ENCODE results near the gene MAPK11. TPM values are rescaled to one million over a fixed set of nuclear protein-coding genes. Genes with fewer than 3 reads are reported as not detected.

MAPK11 gene
- total and polyA plus RNA-seq, 5 experiments from 2014 or later: 0.13 to 1.2 (median 0.24) TPM

GRCh38 chr22:50219800-50220602, 50.2 kb downstream of the MAPK11 start:
- POLR2A ChIA-PET: interaction anchor here (0.9 kb wide), 1 partner anchor 30 kb away, joined by 4 read pairs; no protein-coding TSS in a partner anchor
- H3K27ac Mint-ChIP-seq: peak overlapping the region in 2 of 10 donors; percentile 79 to 84
- ATAC-seq (no peak), DNase-seq (no peak)
- no peaks in the 10 kb centered on the region for H3K9me3 Mint-ChIP-seq
- H3K4me3 Mint-ChIP-seq: no peak overlapping the region
- H3K4me1 Mint-ChIP-seq: peaks cover 0 to 7% (median 2%) of the 10 kb centered on the region in 4 donors
- no peaks in the 10 kb centered on the region for H3K27me3 Mint-ChIP-seq
- H3K36me3 Mint-ChIP-seq: peaks cover 0 to 43% (median 15%) of the 10 kb centered on the region in 3 donors

GRCh38 chr22:50218996-50219727, 51.0 kb downstream of the MAPK11 start:
- Mint-ChIP-seq H3K27ac (peak overlapping the region in 3 of 10 donors; percentile 51 to 84 (median 79)), H3K9me3 (no peaks in the 10 kb centered on the region), H3K4me1 (peaks cover 0 to 11% (median 6%) of the 10 kb centered on the region in 4 donors), H3K36me3 (peaks cover 0 to 44% (median 15%) of the 10 kb centered on the region in 3 donors), H3K4me3 (no peak overlapping the region), H3K27me3 (no peaks in the 10 kb centered on the region)
- DNase-seq (no peak), ATAC-seq (no peak)
- POLR2A ChIA-PET: interaction anchor here (0.9 kb wide), 1 partner anchor 29 kb away, joined by 4 read pairs; no protein-coding TSS in a partner anchor

GRCh38 chr22:50218153-50218995, 51.8 kb downstream of the MAPK11 start:
- peaks cover 2 to 15% (median 6%) of the 10 kb centered on the region in 4 donors for H3K4me1 Mint-ChIP-seq
- POLR2A ChIA-PET: interaction anchor here (1.1 to 1.4 kb wide), 2 partner anchors 26 kb away, joined by 4 to 6 read pairs; partner anchors contain the start of gene TUBGCP6
- peak in 1 of 2 donors; percentile 3 for ATAC-seq

GRCh38 chr22:50217543-50218152, 52.5 kb downstream of the MAPK11 start:
- DNase-seq (no peak), ATAC-seq (peak in 1 of 2 donors; percentile 6)
- H3K9me3 Mint-ChIP-seq: no peaks in the 10 kb centered on the region
- no peaks in the 10 kb centered on the region for H3K27me3 Mint-ChIP-seq
- H3K36me3 Mint-ChIP-seq: peaks cover 3 to 43% (median 11%) of the 10 kb centered on the region in 3 donors
- H3K4me3 Mint-ChIP-seq: no peak overlapping the region
- POLR2A ChIA-PET: interaction anchor here (1.1 to 1.4 kb wide), 2 partner anchors 25 to 27 kb away, joined by 4 to 6 read pairs; partner anchors contain the start of gene TUBGCP6
- no peak overlapping the region for H3K27ac Mint-ChIP-seq
- peaks cover 4 to 23% (median 11%) of the 10 kb centered on the region in 4 donors for H3K4me1 Mint-ChIP-seq

More at GRCh38 chr22:50218153-50218995, 51.8 kb downstream of the MAPK11 start:
- DNase-seq: no peak
- H3K9me3 Mint-ChIP-seq: no peaks in the 10 kb centered on the region
- H3K36me3 Mint-ChIP-seq: peaks cover 0 to 43% (median 13%) of the 10 kb centered on the region in 3 donors
- H3K27ac Mint-ChIP-seq: peak overlapping the region in 1 of 10 donors; percentile 56
- H3K4me3 Mint-ChIP-seq: no peak overlapping the region
- no peaks in the 10 kb centered on the region for H3K27me3 Mint-ChIP-seq

- H3K27ac Mint-ChIP-seq: no peak overlapping the region
- peaks cover 4 to 27% (median 15%) of the 10 kb centered on the region in 4 donors for H3K4me1 Mint-ChIP-seq
- ATAC-seq: peak in 1 of 2 donors; percentile 9
- H3K9me3 Mint-ChIP-seq: no peaks in the 10 kb centered on the region
- DNase-seq: peak in 1 of 10 donors; percentile 58
- H3K36me3 Mint-ChIP-seq: peaks cover 5 to 49% (median 11%) of the 10 kb centered on the region in 3 donors
- H3K27me3 Mint-ChIP-seq: no peaks in the 10 kb centered on the region
- no peak overlapping the region for H3K4me3 Mint-ChIP-seq
- POLR2A ChIA-PET: interaction anchor here (1.3 to 1.4 kb wide), 2 partner anchors 27 kb away, joined by 3 to 6 read pairs; partner anchors contain the start of gene TUBGCP6
These were observed 53.3 kb downstream of the MAPK11 start for GRCh38 chr22:50216684-50217520.

GRCh38 chr22:50216055-50216683, 54.0 kb downstream of the MAPK11 start:
- Mint-ChIP-seq H3K4me3 (no peak overlapping the region), H3K4me1 (peaks cover 4 to 27% (median 16%) of the 10 kb centered on the region in 4 donors), H3K27me3 (no peaks in the 10 kb centered on the region), H3K27ac (no peak overlapping the region), H3K36me3 (peaks cover 5 to 49% (median 11%) of the 10 kb centered on the region in 3 donors), H3K9me3 (no peaks in the 10 kb centered on the region)
- no peak for ATAC-seq
- DNase-seq: no peak
- POLR2A ChIA-PET: interaction anchor here (1.3 kb wide), 1 partner anchor 28 kb away, joined by 3 read pairs; no protein-coding TSS in a partner anchor

- DNase-seq: peak in 1 of 10 donors; percentile 57
- no peak for ATAC-seq
- Mint-ChIP-seq H3K27ac (peak overlapping the region in 5 of 10 donors; percentile 26 to 92 (median 74)), H3K4me3 (no peak overlapping the region), H3K9me3 (no peaks in the 10 kb centered on the region), H3K36me3 (peaks cover 5 to 49% (median 11%) of the 10 kb centered on the region in 3 donors), H3K27me3 (no peaks in the 10 kb centered on the region), H3K4me1 (peaks cover 4 to 28% (median 18%) of the 10 kb centered on the region in 4 donors)
- POLR2A ChIA-PET: interaction anchor here (1.3 kb wide), 1 partner anchor 29 kb away, joined by 3 read pairs; no protein-coding TSS in a partner anchor
These were observed 54.7 kb downstream of the MAPK11 start for GRCh38 chr22:50215297-50216054.

Data from naive thymus-derived CD8-positive, alpha-beta T cell (primary cell).